Occipital lobe (tissue), 2 donors: ENCODE measurements around the gene LBX1. TPM values are rescaled to one million over a fixed set of nuclear protein-coding genes. Genes with fewer than 3 reads are reported as not detected.

Experiments
- DNase-seq: peaks from one replicate; lab custom pipeline; 2025; lab: John Stamatoyannopoulos, UW
- total RNA-seq: library from RNA; depleted of rRNA; stranded (reverse); fragments of >200 nt; gene quantifications from one replicate; pipeline ENCODE4 v1.2.3, GENCODE V29; 2014

The LBX1 gene
- total RNA-seq, 1 donor from 2014 or later: not detected

DNA sequence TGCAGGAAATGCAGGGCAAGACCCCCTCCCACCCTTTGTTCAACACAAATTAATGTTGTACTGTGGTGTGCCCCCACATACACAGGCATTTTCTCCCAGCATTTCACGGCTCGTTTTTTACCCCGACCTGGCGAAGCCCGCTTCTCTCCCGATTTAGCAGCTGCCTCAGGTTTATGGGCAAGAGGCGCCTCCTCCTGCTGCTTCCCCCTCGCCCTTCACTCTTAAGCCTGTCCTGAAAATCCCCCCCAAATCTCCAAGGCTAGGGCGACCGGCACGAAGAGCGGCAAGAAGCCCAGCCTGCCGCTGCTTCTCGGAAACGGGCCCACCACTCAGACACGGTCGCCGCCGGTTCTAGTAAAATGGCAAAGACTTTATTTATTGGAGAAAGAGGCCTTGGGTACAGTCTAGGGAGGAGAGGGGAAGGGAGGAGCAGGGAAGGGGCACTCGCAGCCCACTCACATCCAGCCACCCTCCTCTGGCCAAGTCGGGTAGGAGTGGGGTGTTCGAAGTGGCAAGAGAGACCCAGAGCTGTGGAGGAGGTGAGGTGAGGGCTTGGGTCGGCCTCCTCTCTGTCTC lies 3.3 kb downstream of the LBX1 start:
- no peak for DNase-seq

- no peak for DNase-seq
Measured at GRCh38 chr10:101224910-101225823, 4.1 kb downstream of the LBX1 start.

- DNase-seq: no peak
Measured at GRCh38 chr10:101224060-101224909, 5.0 kb downstream of the LBX1 start.

GRCh38 chr10:101223274-101224059 lies 5.8 kb downstream of the LBX1 start:
- no peak for DNase-seq

GRCh38 chr10:101222683-101223273 lies 6.5 kb downstream of the LBX1 start:
- DNase-seq: no peak

- DNase-seq: no peak
Measured at GRCh38 chr10:101221963-101222531, 7.2 kb downstream of the LBX1 start.

DNA sequence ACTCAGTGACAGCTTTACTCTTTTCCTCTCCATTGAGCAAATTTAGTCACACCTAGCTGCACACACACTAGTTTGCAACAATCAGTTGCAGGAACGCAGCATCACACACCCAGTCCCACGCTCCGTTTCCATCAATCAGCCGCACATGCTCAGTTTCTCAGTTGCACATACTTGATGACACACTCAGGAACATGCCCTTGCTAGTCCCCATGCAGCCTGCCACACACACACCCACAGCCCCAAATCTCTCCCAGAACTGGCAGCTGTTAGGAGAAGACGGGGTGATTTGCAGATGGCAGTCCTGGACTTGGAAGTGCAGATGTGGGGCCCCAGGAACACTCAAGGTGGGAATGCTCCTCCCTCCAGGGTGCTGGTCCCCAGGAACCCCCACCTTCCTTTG lies 7.7 kb downstream of the LBX1 start:
- DNase-seq: no peak

DNA sequence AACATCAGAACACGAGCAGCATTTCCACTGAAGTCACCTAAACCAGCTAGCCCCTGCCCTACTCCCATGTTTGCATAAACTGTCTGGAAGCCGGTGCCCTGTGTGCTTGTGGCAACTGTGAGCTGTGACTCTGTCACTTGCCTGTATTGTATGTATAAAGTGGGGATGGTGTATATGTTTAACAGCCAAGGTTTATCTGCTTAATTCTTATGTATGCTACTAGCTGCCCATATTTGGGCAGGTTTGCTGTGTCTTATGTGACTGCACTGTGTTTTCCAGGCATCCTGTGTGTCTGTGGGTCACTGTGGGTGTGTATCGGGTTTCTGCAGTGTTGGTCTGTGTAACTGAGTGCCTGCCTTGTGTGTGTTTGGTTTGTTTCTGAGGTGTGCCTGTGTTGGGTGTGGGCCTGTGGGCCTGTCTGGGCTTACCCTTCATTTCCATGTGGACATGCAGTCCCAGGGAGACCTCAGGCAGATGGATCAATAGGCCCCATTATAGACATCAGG lies 9.3 kb downstream of the LBX1 start:
- no peak for DNase-seq

GRCh38 chr10:101219139-101219945 lies 9.9 kb downstream of the LBX1 start:
- no peak for DNase-seq

GRCh38 chr10:101218351-101219138 lies 10.7 kb downstream of the LBX1 start:
- no peak for DNase-seq

GRCh38 chr10:101217450-101218281 lies 11.6 kb downstream of the LBX1 start:
- no peak for DNase-seq

- DNase-seq: no peak
Measured at GRCh38 chr10:101217044-101217425, 12.2 kb downstream of the LBX1 start.

GRCh38 chr10:101216207-101217043 lies 12.8 kb downstream of the LBX1 start:
- no peak for DNase-seq

GRCh38 chr10:101215397-101216206 lies 13.7 kb downstream of the LBX1 start:
- DNase-seq: no peak

GRCh38 chr10:101214446-101215396 lies 14.5 kb downstream of the LBX1 start:
- no peak for DNase-seq
